Osteoblast (primary cell): ENCODE data around the gene CACNG1. TPM values are rescaled to one million over a fixed set of nuclear protein-coding genes. Genes with fewer than 3 reads are reported as not detected.

Experiments used
- DNase-seq: peaks from one replicate; pipeline ENCODE4 v3.0.0; 2011; ENCODE audit warnings: low spot score, mixed read lengths; ENCODE audit not compliant: insufficient read length; ENCODE audit errors: missing footprints
- H2AFZ ChIP-seq: 2 replicates; pipeline ENCODE4 v1.6.0; 2011; ENCODE audit warnings: mild to moderate bottlenecking, low read length
- H3K27ac ChIP-seq: 2 replicates; pipeline ENCODE4 v1.5.1; 2011; ENCODE audit warnings: mild to moderate bottlenecking, low read depth, low read length, moderate library complexity
- H3K27me3 ChIP-seq: 2 replicates; pipeline ENCODE4 v1.6.0; 2012; ENCODE audit warnings: mild to moderate bottlenecking, control low read depth, inconsistent platforms, low read length, moderate library complexity; ENCODE audit not compliant: insufficient read depth
- H3K36me3 ChIP-seq: 2 replicates; pipeline ENCODE4 v1.5.1; 2011; ENCODE audit warnings: mild to moderate bottlenecking, low read length, control low read depth, moderate library complexity; ENCODE audit not compliant: insufficient read depth
- H3K4me1 ChIP-seq: 2 replicates; pipeline ENCODE4 v1.5.1; 2011; ENCODE audit warnings: mild to moderate bottlenecking, low read length, control low read depth, moderate library complexity; ENCODE audit not compliant: insufficient read depth
- H3K4me2 ChIP-seq: 2 replicates; pipeline ENCODE4 v1.6.0; 2011; ENCODE audit warnings: mild to moderate bottlenecking, low read length; ENCODE audit not compliant: insufficient read depth
- H3K4me3 ChIP-seq: fragments of 200-600 bp; sonication (generic); 3 replicates; pipeline ENCODE4 v1.5.1; 2012; ENCODE audit warnings: mild to moderate bottlenecking, low read length, inconsistent platforms; ENCODE audit not compliant: insufficient read depth
- H3K79me2 ChIP-seq: 2 replicates; pipeline ENCODE4 v1.6.0; 2012; ENCODE audit warnings: mild to moderate bottlenecking, low read length, control low read depth, inconsistent platforms; ENCODE audit not compliant: insufficient read depth
- H3K9me3 ChIP-seq: 2 replicates; pipeline ENCODE4 v1.5.1; 2011; ENCODE audit warnings: low read depth, low read length, control low read depth
- H4K20me1 ChIP-seq: 2 replicates; pipeline ENCODE4 v1.6.0; 2012; ENCODE audit warnings: mild to moderate bottlenecking, low read length, control low read depth; ENCODE audit not compliant: insufficient read depth
- total RNA-seq: library from RNA; depleted of rRNA; stranded (reverse); fragments of >200 nt; gene quantifications from 2 replicates; pipeline ENCODE4 v1.2.3, GENCODE V29; 2012
- TF ChIP-seq, protein P1 (sequence below): IDR thresholded peaks from 2 replicates; pipeline ENCODE4 v1.5.1; 2011; ENCODE audit warnings: mild to moderate bottlenecking, low read depth, low read length, moderate library complexity; ENCODE audit errors: extremely low read depth

The CACNG1 gene
- total RNA-seq, 1 donor: not detected

DNA sequence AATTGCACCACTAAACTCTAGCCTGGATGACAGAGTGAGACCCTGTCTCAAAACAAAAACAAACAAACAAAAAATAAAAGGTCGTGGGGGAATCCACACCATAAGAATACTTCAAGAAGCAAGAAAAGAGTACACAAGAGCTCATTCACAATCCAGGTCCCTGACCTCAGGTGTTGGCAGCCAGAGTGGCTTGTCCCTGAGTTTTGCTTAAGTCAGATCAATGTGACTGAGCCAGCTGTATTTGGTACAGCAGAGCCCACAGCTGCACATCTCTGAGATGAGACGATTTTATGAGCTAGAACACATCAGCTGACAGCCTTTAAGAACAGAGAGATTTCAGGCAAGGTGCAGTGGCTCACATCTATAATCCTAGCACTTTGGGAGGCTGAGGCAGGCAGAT lies 22.4 kb downstream of the CACNG1 start:
- Histone ChIP-seq H3K27me3 (no peaks in the 10 kb centered on the region), H3K79me2 (no peaks in the 10 kb centered on the region), H3K4me3 (no peak overlapping the region), H3K4me2 (no peak overlapping the region), H4K20me1 (no peaks in the 10 kb centered on the region), H3K36me3 (no peaks in the 10 kb centered on the region), H2AFZ (no peak overlapping the region), H3K4me1 (no peaks in the 10 kb centered on the region), H3K27ac (no peak overlapping the region), H3K9me3 (no peaks in the 10 kb centered on the region)
- TF ChIP-seq, protein P1, sequence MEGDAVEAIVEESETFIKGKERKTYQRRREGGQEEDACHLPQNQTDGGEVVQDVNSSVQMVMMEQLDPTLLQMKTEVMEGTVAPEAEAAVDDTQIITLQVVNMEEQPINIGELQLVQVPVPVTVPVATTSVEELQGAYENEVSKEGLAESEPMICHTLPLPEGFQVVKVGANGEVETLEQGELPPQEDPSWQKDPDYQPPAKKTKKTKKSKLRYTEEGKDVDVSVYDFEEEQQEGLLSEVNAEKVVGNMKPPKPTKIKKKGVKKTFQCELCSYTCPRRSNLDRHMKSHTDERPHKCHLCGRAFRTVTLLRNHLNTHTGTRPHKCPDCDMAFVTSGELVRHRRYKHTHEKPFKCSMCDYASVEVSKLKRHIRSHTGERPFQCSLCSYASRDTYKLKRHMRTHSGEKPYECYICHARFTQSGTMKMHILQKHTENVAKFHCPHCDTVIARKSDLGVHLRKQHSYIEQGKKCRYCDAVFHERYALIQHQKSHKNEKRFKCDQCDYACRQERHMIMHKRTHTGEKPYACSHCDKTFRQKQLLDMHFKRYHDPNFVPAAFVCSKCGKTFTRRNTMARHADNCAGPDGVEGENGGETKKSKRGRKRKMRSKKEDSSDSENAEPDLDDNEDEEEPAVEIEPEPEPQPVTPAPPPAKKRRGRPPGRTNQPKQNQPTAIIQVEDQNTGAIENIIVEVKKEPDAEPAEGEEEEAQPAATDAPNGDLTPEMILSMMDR: no peak
- no peak for DNase-seq

- TF ChIP-seq, protein P1: no peak
- no peaks in the 10 kb centered on the region for H3K4me1 ChIP-seq
- H3K4me2 ChIP-seq: no peak overlapping the region
- H3K27me3 ChIP-seq: no peaks in the 10 kb centered on the region
- H2AFZ ChIP-seq: no peak overlapping the region
- no peaks in the 10 kb centered on the region for H4K20me1 ChIP-seq
- H3K36me3 ChIP-seq: no peaks in the 10 kb centered on the region
- DNase-seq: no peak
- H3K27ac ChIP-seq: no peak overlapping the region
- no peak overlapping the region for H3K4me3 ChIP-seq
- no peaks in the 10 kb centered on the region for H3K9me3 ChIP-seq
- no peaks in the 10 kb centered on the region for H3K79me2 ChIP-seq
Observed at GRCh38 chr17:67067571-67068482, 23.5 kb downstream of the CACNG1 start.

- H3K27me3 ChIP-seq: no peaks in the 10 kb centered on the region
- no peak overlapping the region for H3K4me3 ChIP-seq
- no peaks in the 10 kb centered on the region for H3K4me1 ChIP-seq
- no peaks in the 10 kb centered on the region for H3K79me2 ChIP-seq
- H2AFZ ChIP-seq: no peak overlapping the region
- H3K27ac ChIP-seq: no peak overlapping the region
- TF ChIP-seq, protein P1: no peak
- DNase-seq: peak; percentile 35
- no peaks in the 10 kb centered on the region for H4K20me1 ChIP-seq
- H3K9me3 ChIP-seq: no peaks in the 10 kb centered on the region
- H3K36me3 ChIP-seq: no peaks in the 10 kb centered on the region
- H3K4me2 ChIP-seq: no peak overlapping the region
Observed at GRCh38 chr17:67068999-67069398, 24.6 kb downstream of the CACNG1 start.

- no peak overlapping the region for H3K4me3 ChIP-seq
- no peak overlapping the region for H3K4me2 ChIP-seq
- no peaks in the 10 kb centered on the region for H3K79me2 ChIP-seq
- H3K27me3 ChIP-seq: no peaks in the 10 kb centered on the region
- DNase-seq: no peak
- H3K9me3 ChIP-seq: no peaks in the 10 kb centered on the region
- no peaks in the 10 kb centered on the region for H4K20me1 ChIP-seq
- H3K36me3 ChIP-seq: no peaks in the 10 kb centered on the region
- TF ChIP-seq, protein P1: no peak
- H3K27ac ChIP-seq: no peak overlapping the region
- no peaks in the 10 kb centered on the region for H3K4me1 ChIP-seq
- no peak overlapping the region for H2AFZ ChIP-seq
Observed at GRCh38 chr17:67069603-67070136, 25.3 kb downstream of the CACNG1 start.
